ENCODE data around the gene OR10H3. TPM values are rescaled to one million over a fixed set of nuclear protein-coding genes. Genes with fewer than 3 reads are reported as not detected.
"Not testable (repeated sequence)": the region's sequence is repeated elsewhere in the genome, so short reads cannot be mapped to it uniquely, and the experiment has no call there.

Gene OR10H3
- total RNA-seq, 1 donor from 2014 or later: not detected

- no peak for DNase-seq (ENCODE audit: low spot score)
- Histone ChIP-seq H3K4me3 (no peak overlapping the region), H3K4me2 (no peak overlapping the region), H3K9me3 (ENCODE audit: low read depth) (peaks cover 19% of the 10 kb centered on the region), H3K27me3 (no peaks in the 10 kb centered on the region), H3K4me1 (no peaks in the 10 kb centered on the region), H3K79me2 (ENCODE audit: low read depth) (no peaks in the 10 kb centered on the region), H4K20me1 (ENCODE audit: low read depth) (no peaks in the 10 kb centered on the region), H3K36me3 (no peaks in the 10 kb centered on the region), H2AFZ (replicated peaks) (no peak overlapping the region), H3F3A (ENCODE audit: low read depth) (no peaks in the 10 kb centered on the region), H3K9ac (no peak overlapping the region), H3K27ac (no peak overlapping the region)
- H3K36me3 Mint-ChIP-seq: no peaks in the 10 kb centered on the region
- TF ChIP-seq EZH2phosphoT487 (IDR thresholded peaks at IDR 0.05) (no peak), CTCF (IDR thresholded peaks at IDR 0.05) (no peak), EZH2 (IDR thresholded peaks at IDR 0.05) (no peak)
- H3K27me3 Mint-ChIP-seq (ENCODE audit: insufficient read depth, low read depth): peaks cover 6% of the 10 kb centered on the region
- no peaks in the 10 kb centered on the region for H3K4me1 Mint-ChIP-seq
- no peak overlapping the region for H3K27ac Mint-ChIP-seq
- no peak overlapping the region for H3K4me3 Mint-ChIP-seq
- peaks cover 34% of the 10 kb centered on the region for H3K9me3 Mint-ChIP-seq
Observed at GRCh38 chr19:15769586-15769985, 31.8 kb downstream of the OR10H3 start.

- H3K4me1 Mint-ChIP-seq; H4K20me1 ChIP-seq (ENCODE audit: low read depth); H3K79me2 ChIP-seq (ENCODE audit: low read depth); DNase-seq (ENCODE audit: low spot score); H3K27me3 ChIP-seq; H3K4me2 ChIP-seq; H3K4me3 Mint-ChIP-seq; H3K9me3 ChIP-seq (ENCODE audit: low read depth); H3K4me3 ChIP-seq; H3K27ac ChIP-seq; H3F3A ChIP-seq (ENCODE audit: low read depth); H3K27ac Mint-ChIP-seq; H3K36me3 ChIP-seq; H3K9ac ChIP-seq; H2AFZ ChIP-seq (replicated peaks); H3K36me3 Mint-ChIP-seq; H3K4me1 ChIP-seq: not testable (repeated sequence)
- Mint-ChIP-seq H3K27me3 (ENCODE audit: insufficient read depth, low read depth) (peaks cover 14% of the 10 kb centered on the region), H3K9me3 (peaks cover 55% of the 10 kb centered on the region)
Observed at GRCh38 chr19:15774159-15774558, 36.4 kb downstream of the OR10H3 start.

- H4K20me1 ChIP-seq (ENCODE audit: low read depth): no peaks in the 10 kb centered on the region
- peaks cover 5% of the 10 kb centered on the region for H3K9me3 ChIP-seq (ENCODE audit: low read depth)
- DNase-seq (ENCODE audit: low spot score): no peak
- Mint-ChIP-seq H3K27ac (no peak overlapping the region), H3K4me3 (no peak overlapping the region), H3K27me3 (ENCODE audit: insufficient read depth, low read depth) (peaks cover 17% of the 10 kb centered on the region), H3K9me3 (peaks cover 49% of the 10 kb centered on the region), H3K4me1 (no peaks in the 10 kb centered on the region), H3K36me3 (no peaks in the 10 kb centered on the region)
- H2AFZ ChIP-seq (replicated peaks): no peak overlapping the region
- no peaks in the 10 kb centered on the region for H3K36me3 ChIP-seq
- no peaks in the 10 kb centered on the region for H3K79me2 ChIP-seq (ENCODE audit: low read depth)
- H3K27ac ChIP-seq: no peak overlapping the region
- H3K4me3 ChIP-seq: no peak overlapping the region
- TF ChIP-seq CTCF (IDR thresholded peaks at IDR 0.05) (no peak), EZH2 (IDR thresholded peaks at IDR 0.05) (no peak), EZH2phosphoT487 (IDR thresholded peaks at IDR 0.05) (no peak)
- H3K9ac ChIP-seq: no peak overlapping the region
- no peaks in the 10 kb centered on the region for H3K27me3 ChIP-seq
- H3K4me2 ChIP-seq: no peak overlapping the region
- no peaks in the 10 kb centered on the region for H3K4me1 ChIP-seq
- H3F3A ChIP-seq (ENCODE audit: low read depth): no peaks in the 10 kb centered on the region
Observed at GRCh38 chr19:15775249-15775648, 37.5 kb downstream of the OR10H3 start.

GRCh38 chr19:15776264-15776663 lies 38.5 kb downstream of the OR10H3 start:
- H3K27me3 ChIP-seq: no peaks in the 10 kb centered on the region
- Mint-ChIP-seq H3K27ac (no peak overlapping the region), H3K4me3 (no peak overlapping the region), H3K27me3 (ENCODE audit: insufficient read depth, low read depth) (peaks cover 16% of the 10 kb centered on the region), H3K9me3 (peaks cover 54% of the 10 kb centered on the region), H3K36me3 (no peaks in the 10 kb centered on the region), H3K4me1 (no peaks in the 10 kb centered on the region)
- no peak for TF ChIP-seq EZH2 (IDR thresholded peaks at IDR 0.05)
- no peak for TF ChIP-seq EZH2phosphoT487 (IDR thresholded peaks at IDR 0.05)
- no peak for TF ChIP-seq CTCF (IDR thresholded peaks at IDR 0.05)
- H3K9ac ChIP-seq: no peak overlapping the region
- no peaks in the 10 kb centered on the region for H3K79me2 ChIP-seq (ENCODE audit: low read depth)
- H4K20me1 ChIP-seq (ENCODE audit: low read depth): no peaks in the 10 kb centered on the region
- H3K4me3 ChIP-seq: no peak overlapping the region
- no peak overlapping the region for H3K27ac ChIP-seq
- DNase-seq (ENCODE audit: low spot score): no peak
- H3F3A ChIP-seq (ENCODE audit: low read depth): no peaks in the 10 kb centered on the region
- H2AFZ ChIP-seq (replicated peaks): no peak overlapping the region
- no peaks in the 10 kb centered on the region for H3K36me3 ChIP-seq
- H3K9me3 ChIP-seq (ENCODE audit: low read depth): peaks cover 5% of the 10 kb centered on the region
- no peaks in the 10 kb centered on the region for H3K4me1 ChIP-seq
- H3K4me2 ChIP-seq: no peak overlapping the region
